ENCODE measurements around the gene TAS2R1.

TAS2R1 gene

DNA sequence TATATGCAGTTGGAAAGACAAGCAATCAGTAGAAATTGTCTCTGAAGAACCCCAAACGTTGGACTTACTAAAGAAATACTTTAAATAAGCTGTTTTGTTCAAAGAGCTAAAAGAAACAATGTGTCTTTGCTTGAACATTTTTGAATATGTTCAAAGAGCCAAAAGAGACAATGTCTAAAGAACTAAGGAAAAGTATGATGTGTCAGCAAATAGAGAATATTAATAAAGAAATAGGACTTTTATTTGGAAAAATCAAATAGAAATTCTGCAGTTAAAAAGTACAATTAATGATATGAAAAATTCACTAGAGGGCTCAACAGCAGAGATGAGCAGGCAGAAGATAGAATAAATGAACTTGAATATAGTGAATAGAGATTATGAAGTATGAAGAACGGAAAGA lies 19.2 kb downstream of the TAS2R1 start:
- no peak for DNase-seq (ENCODE audit: extremely low spot score)
- ChIA-PET CTCF (no interaction called here), POLR2A (no interaction called here)
- TF ChIP-seq SP1 (IDR thresholded peaks at IDR 0.05): no peak
- no peak for TF ChIP-seq PKNOX1 (IDR thresholded peaks at IDR 0.05)
- TF ChIP-seq HDGF (IDR thresholded peaks at IDR 0.05; ENCODE audit: borderline replicate concordance): no peak
- no peak for TF ChIP-seq L3MBTL2 (conservative IDR thresholded peaks at IDR 0.05)
- TF ChIP-seq SUZ12 (IDR thresholded peaks at IDR 0.05): no peak
- no peak for TF ChIP-seq ARNT (IDR thresholded peaks at IDR 0.05)
- TF ChIP-seq CTBP1 (IDR thresholded peaks at IDR 0.05; ENCODE audit: borderline replicate concordance): no peak
- TF ChIP-seq ELF4 (IDR thresholded peaks at IDR 0.05): no peak
- TF ChIP-seq TARDBP (IDR thresholded peaks at IDR 0.05): no peak
- no peak for TF ChIP-seq FOXM1 (IDR thresholded peaks at IDR 0.05; ENCODE audit: borderline replicate concordance)
- no peak for TF ChIP-seq BHLHE40 (IDR thresholded peaks at IDR 0.05; ENCODE audit: borderline replicate concordance)
- no peak for TF ChIP-seq FOXK2 (IDR thresholded peaks at IDR 0.05)
- no peak for TF ChIP-seq LEF1 (IDR thresholded peaks at IDR 0.05; ENCODE audit: borderline replicate concordance)
- TF ChIP-seq FOXA1 (IDR thresholded peaks at IDR 0.05): no peak
- TF ChIP-seq NFRKB (IDR thresholded peaks at IDR 0.05): no peak
- no peak for TF ChIP-seq ZNF384 (IDR thresholded peaks at IDR 0.05)

DNA sequence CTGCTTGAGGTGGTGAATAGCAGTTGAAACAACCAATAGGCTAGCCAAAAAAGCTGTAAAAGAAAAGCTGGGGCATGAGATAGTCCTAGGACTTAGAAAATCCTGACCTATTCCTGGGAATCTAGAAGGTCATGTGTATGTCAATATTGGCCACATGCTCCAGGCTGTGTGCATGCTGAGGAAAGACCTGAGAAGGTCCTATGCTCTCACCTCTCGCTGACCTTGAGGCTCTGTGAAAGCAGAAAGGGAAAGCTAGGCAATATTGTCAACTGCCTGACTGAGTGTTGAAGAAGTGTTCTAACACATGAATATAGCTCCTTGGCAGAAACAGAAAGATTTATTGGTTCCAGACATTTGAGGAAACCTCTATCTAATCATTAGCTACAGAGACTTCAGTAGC lies 19.8 kb downstream of the TAS2R1 start:
- DNase-seq (ENCODE audit: extremely low spot score): no peak
- no peak for TF ChIP-seq ELF4 (IDR thresholded peaks at IDR 0.05)
- no peak for TF ChIP-seq FOXK2 (IDR thresholded peaks at IDR 0.05)
- no peak for TF ChIP-seq SP1 (IDR thresholded peaks at IDR 0.05)
- no peak for TF ChIP-seq LEF1 (IDR thresholded peaks at IDR 0.05; ENCODE audit: borderline replicate concordance)
- no peak for TF ChIP-seq FOXA1 (IDR thresholded peaks at IDR 0.05)
- no peak for TF ChIP-seq HDGF (IDR thresholded peaks at IDR 0.05; ENCODE audit: borderline replicate concordance)
- TF ChIP-seq SUZ12 (IDR thresholded peaks at IDR 0.05): no peak
- no peak for TF ChIP-seq NFRKB (IDR thresholded peaks at IDR 0.05)
- no peak for TF ChIP-seq ZNF384 (IDR thresholded peaks at IDR 0.05)
- TF ChIP-seq BHLHE40 (IDR thresholded peaks at IDR 0.05; ENCODE audit: borderline replicate concordance): no peak
- POLR2A ChIA-PET: no interaction called here
- CTCF ChIA-PET: no interaction called here

- no peak for TF ChIP-seq NFRKB (IDR thresholded peaks at IDR 0.05)
- no peak for TF ChIP-seq CTBP1 (IDR thresholded peaks at IDR 0.05; ENCODE audit: borderline replicate concordance)
- no peak for TF ChIP-seq FOXM1 (IDR thresholded peaks at IDR 0.05; ENCODE audit: borderline replicate concordance)
- no peak for TF ChIP-seq ARNT (IDR thresholded peaks at IDR 0.05)
- no peak for TF ChIP-seq SUZ12 (IDR thresholded peaks at IDR 0.05)
- no peak for TF ChIP-seq FOXA1 (IDR thresholded peaks at IDR 0.05)
- no peak for TF ChIP-seq ELF4 (IDR thresholded peaks at IDR 0.05)
- no peak for TF ChIP-seq TARDBP (IDR thresholded peaks at IDR 0.05)
- no peak for TF ChIP-seq LEF1 (IDR thresholded peaks at IDR 0.05; ENCODE audit: borderline replicate concordance)
- TF ChIP-seq SP1 (IDR thresholded peaks at IDR 0.05): no peak
- no peak for TF ChIP-seq HDGF (IDR thresholded peaks at IDR 0.05; ENCODE audit: borderline replicate concordance)
- TF ChIP-seq BHLHE40 (IDR thresholded peaks at IDR 0.05; ENCODE audit: borderline replicate concordance): no peak
- DNase-seq (ENCODE audit: extremely low spot score): no peak
- CTCF ChIA-PET: no interaction called here
- POLR2A ChIA-PET: no interaction called here
These were observed 22.1 kb downstream of the TAS2R1 start for GRCh38 chr5:9608093-9608492.

DNA sequence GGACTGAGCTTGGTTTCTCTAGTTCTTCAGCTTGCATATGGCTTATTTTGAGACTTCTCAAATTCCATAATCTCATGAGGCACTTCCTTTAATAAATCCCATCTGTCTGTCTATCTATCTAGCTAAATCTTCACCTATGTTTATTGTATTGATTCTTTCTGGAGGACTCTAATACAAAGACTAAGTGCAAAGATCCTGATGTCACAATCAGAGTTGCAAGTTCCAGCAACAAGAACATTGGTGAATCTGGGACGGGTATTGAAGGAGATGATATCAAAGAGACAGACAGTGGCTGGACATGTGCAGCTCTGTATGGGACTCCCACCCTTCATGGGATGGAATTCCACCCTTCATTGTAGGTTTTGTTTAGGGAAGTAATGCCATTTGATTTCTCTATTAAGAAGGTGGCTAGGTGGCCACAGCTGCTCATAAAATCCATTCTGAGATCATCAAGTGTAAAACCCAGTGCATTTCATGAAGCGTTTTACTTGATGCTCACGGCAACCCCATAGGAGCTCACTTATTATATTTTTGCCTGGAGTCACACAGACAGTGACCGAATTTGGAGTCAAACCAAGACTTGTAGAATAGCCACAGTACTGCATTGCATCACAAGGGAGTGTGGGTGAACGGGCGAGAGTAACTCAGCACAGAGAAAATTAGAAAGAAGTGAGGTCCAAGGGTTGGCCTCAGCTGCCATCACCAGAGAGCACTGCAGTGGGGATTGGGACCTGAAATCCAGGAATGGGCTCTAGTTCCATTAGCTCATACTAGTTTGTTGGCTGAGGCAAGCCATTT lies 24.9 kb downstream of the TAS2R1 start:
- ChIA-PET POLR2A (no interaction called here), CTCF (no interaction called here)
- TF ChIP-seq L3MBTL2 (conservative IDR thresholded peaks at IDR 0.05) (no peak), SUZ12 (IDR thresholded peaks at IDR 0.05) (no peak), FOXM1 (IDR thresholded peaks at IDR 0.05; ENCODE audit: borderline replicate concordance) (no peak), PKNOX1 (IDR thresholded peaks at IDR 0.05) (no peak), TARDBP (IDR thresholded peaks at IDR 0.05) (no peak), BHLHE40 (IDR thresholded peaks at IDR 0.05; ENCODE audit: borderline replicate concordance) (no peak), SP1 (IDR thresholded peaks at IDR 0.05) (no peak)
- DNase-seq (ENCODE audit: extremely low spot score): no peak

- CTCF ChIA-PET: no interaction called here
- POLR2A ChIA-PET: no interaction called here
- DNase-seq (ENCODE audit: extremely low spot score): no peak
- TF ChIP-seq SUZ12 (IDR thresholded peaks at IDR 0.05) (no peak), FOXM1 (IDR thresholded peaks at IDR 0.05; ENCODE audit: borderline replicate concordance) (no peak), ARNT (IDR thresholded peaks at IDR 0.05) (no peak), L3MBTL2 (conservative IDR thresholded peaks at IDR 0.05) (no peak), HDGF (IDR thresholded peaks at IDR 0.05; ENCODE audit: borderline replicate concordance) (no peak), ZNF384 (IDR thresholded peaks at IDR 0.05) (no peak), SP1 (IDR thresholded peaks at IDR 0.05) (no peak), PKNOX1 (IDR thresholded peaks at IDR 0.05) (no peak), NFRKB (IDR thresholded peaks at IDR 0.05) (no peak), BHLHE40 (IDR thresholded peaks at IDR 0.05; ENCODE audit: borderline replicate concordance) (no peak), LEF1 (IDR thresholded peaks at IDR 0.05; ENCODE audit: borderline replicate concordance) (no peak), ELF4 (IDR thresholded peaks at IDR 0.05) (no peak), FOXA1 (IDR thresholded peaks at IDR 0.05) (no peak), FOXK2 (IDR thresholded peaks at IDR 0.05) (no peak), CTBP1 (IDR thresholded peaks at IDR 0.05; ENCODE audit: borderline replicate concordance) (no peak), TARDBP (IDR thresholded peaks at IDR 0.05) (no peak)
These were observed 25.7 kb downstream of the TAS2R1 start for GRCh38 chr5:9604416-9604815.

All from HEK293T (cell line).